Ishikawa (cell line): ENCODE data around the gene KRTAP4-1.

ENCODE experiments used
- CEBPB ChIP-seq: IDR thresholded peaks from 2 replicates; pipeline ENCODE4 v1.6.1; 2012
- CREB1 ChIP-seq: IDR thresholded peaks from 2 replicates; pipeline ENCODE4 v1.6.1; 2012; ENCODE audit warnings: low read depth
- EGR1 ChIP-seq: IDR thresholded peaks from 2 replicates; pipeline ENCODE4 v1.6.1; 2012
- EP300 ChIP-seq: IDR thresholded peaks from 2 replicates; pipeline ENCODE4 v1.6.1; 2012; ENCODE audit warnings: borderline replicate concordance
- FOXM1 ChIP-seq: IDR thresholded peaks from 2 replicates; pipeline ENCODE4 v1.6.1; 2012; ENCODE audit warnings: low read depth, borderline replicate concordance
- MAX ChIP-seq: IDR thresholded peaks from 2 replicates; pipeline ENCODE4 v1.6.1; 2012
- NFIC ChIP-seq: IDR thresholded peaks from 2 replicates; pipeline ENCODE4 v1.6.1; 2012
- RAD21 ChIP-seq: IDR thresholded peaks from 2 replicates; pipeline ENCODE4 v1.6.1; 2012; ENCODE audit warnings: low read depth
- REST ChIP-seq: IDR thresholded peaks from 2 replicates; pipeline ENCODE4 v1.6.1; 2012; ENCODE audit warnings: low read depth, mild to moderate bottlenecking
- TAF1 ChIP-seq: IDR thresholded peaks from 2 replicates; pipeline ENCODE4 v1.6.1; 2012; ENCODE audit warnings: low read depth, mild to moderate bottlenecking
- TCF12 ChIP-seq: IDR thresholded peaks from 2 replicates; pipeline ENCODE4 v1.6.1; 2012; ENCODE audit warnings: low read depth
- USF1 ChIP-seq: IDR thresholded peaks from 2 replicates; pipeline ENCODE4 v1.6.1; 2012
- YY1 ChIP-seq: IDR thresholded peaks from 2 replicates; pipeline ENCODE4 v1.6.1; 2012; ENCODE audit warnings: low read depth
- ZBTB7A ChIP-seq: IDR thresholded peaks from 2 replicates; pipeline ENCODE4 v1.6.1; 2012; ENCODE audit warnings: low read depth

GRCh38 chr17:41190328-41190727 is 5.6 kb upstream of the KRTAP4-1 start:
- TF ChIP-seq REST (no peak), FOXM1 (no peak), MAX (no peak), CREB1 (no peak), ZBTB7A (no peak), TAF1 (no peak), TCF12 (no peak; the same call in 1 of the 2 replicates), EGR1 (no peak), EP300 (no peak), CEBPB (no peak), RAD21 (no peak), YY1 (no peak), NFIC (no peak), USF1 (no peak)
